ENCODE results near the gene TMC8.

GRCh38 chr17:78185981-78186691 lies 55.6 kb downstream of the TMC8 start:
- TF ChIP-seq CTCF (conservative IDR thresholded peaks at IDR 0.05; ENCODE audit: low read depth, low read length) (no peak), EZH2phosphoT487 (IDR thresholded peaks at IDR 0.05; ENCODE audit: borderline replicate concordance, low read length) (no peak)

Data from PC-3 (cell line).